ENCODE data around the gene PDE4A. TPM values are rescaled to one million over a fixed set of nuclear protein-coding genes. Genes with fewer than 3 reads are reported as not detected.
"Not testable (repeated sequence)": the region's sequence is repeated elsewhere in the genome, so short reads cannot be mapped to it uniquely, and the experiment has no call there.

Gene PDE4A
- polyA plus RNA-seq (2012; ENCODE audit: insufficient read depth, insufficient read length) = 10.0 TPM

- DNase-seq (ENCODE audit: low read depth, low spot score) = peak; percentile 62
- peak within 1 kb of the TSS; percentile 84 for H3K4me3 ChIP-seq (ENCODE audit: low read length)
Measured at GRCh38 chr19:10420444-10421239, at the start of gene PDE4A. Gene PDE4A (plus strand): TSS chr19:10420538. CDS start chr19:10420765, 227 bp downstream.

- DNase-seq (ENCODE audit: low read depth, low spot score) = no peak
- H3K4me3 ChIP-seq (ENCODE audit: low read length) = no peak overlapping the region
Measured at GRCh38 chr19:10372690-10373089, 47.6 kb upstream of the PDE4A start.

- DNase-seq (ENCODE audit: low read depth, low spot score) = no peak
- no peak overlapping the region for H3K4me3 ChIP-seq (ENCODE audit: low read length)
Measured at GRCh38 chr19:10374931-10375330, 45.4 kb upstream of the PDE4A start.

GRCh38 chr19:10377140-10377640 is 43.1 kb upstream of the PDE4A start:
- DNase-seq (ENCODE audit: low read depth, low spot score); H3K4me3 ChIP-seq (ENCODE audit: low read length): not testable (repeated sequence)

GRCh38 chr19:10378124-10378523 is 42.2 kb upstream of the PDE4A start:
- H3K4me3 ChIP-seq (ENCODE audit: low read length) = no peak overlapping the region
- DNase-seq (ENCODE audit: low read depth, low spot score) = no peak

GRCh38 chr19:10379880-10380312 is 40.4 kb upstream of the PDE4A start:
- no peak for DNase-seq (ENCODE audit: low read depth, low spot score)
- H3K4me3 ChIP-seq (ENCODE audit: low read length) = peak overlapping the region; percentile 96

- DNase-seq (ENCODE audit: low read depth, low spot score) = peak; percentile 98
- H3K4me3 ChIP-seq (ENCODE audit: low read length) = peak within 1 kb of the TSS; percentile 96
Measured at GRCh38 chr19:10380313-10381102, 39.8 kb upstream of the PDE4A start, which contains the start of gene TYK2. Gene TYK2 (minus strand): TSS chr19:10380572. CDS start chr19:10378406, 2,166 bp downstream.

GRCh38 chr19:10383223-10383499 is 37.2 kb upstream of the PDE4A start:
- H3K4me3 ChIP-seq (ENCODE audit: low read length); DNase-seq (ENCODE audit: low read depth, low spot score): not testable (repeated sequence)

GRCh38 chr19:10384580-10384979 is 35.8 kb upstream of the PDE4A start:
- DNase-seq (ENCODE audit: low read depth, low spot score) = no peak
- no peak overlapping the region for H3K4me3 ChIP-seq (ENCODE audit: low read length)

GRCh38 chr19:10388957-10389356 is 31.4 kb upstream of the PDE4A start:
- DNase-seq (ENCODE audit: low read depth, low spot score) = peak; percentile 75
- no peak overlapping the region for H3K4me3 ChIP-seq (ENCODE audit: low read length)

- no peak for DNase-seq (ENCODE audit: low read depth, low spot score)
- no peak overlapping the region for H3K4me3 ChIP-seq (ENCODE audit: low read length)
Measured at GRCh38 chr19:10389863-10390262, 30.5 kb upstream of the PDE4A start.

GRCh38 chr19:10390652-10391286 is 29.6 kb upstream of the PDE4A start:
- peak; percentile 71 for DNase-seq (ENCODE audit: low read depth, low spot score)

GRCh38 chr19:10392120-10392519 is 28.2 kb upstream of the PDE4A start:
- DNase-seq (ENCODE audit: low read depth, low spot score) = no peak
- H3K4me3 ChIP-seq (ENCODE audit: low read length) = no peak overlapping the region

More at GRCh38 chr19:10390652-10391286, 29.6 kb upstream of the PDE4A start:
- H3K4me3 ChIP-seq (ENCODE audit: low read length) = no peak overlapping the region

- H3K4me3 ChIP-seq (ENCODE audit: low read length) = no peak overlapping the region
- no peak for DNase-seq (ENCODE audit: low read depth, low spot score)
Measured at GRCh38 chr19:10393137-10393536, 27.2 kb upstream of the PDE4A start.

GRCh38 chr19:10395003-10395402 is 25.3 kb upstream of the PDE4A start:
- DNase-seq (ENCODE audit: low read depth, low spot score) = no peak
- no peak overlapping the region for H3K4me3 ChIP-seq (ENCODE audit: low read length)

GRCh38 chr19:10395436-10395835 is 24.9 kb upstream of the PDE4A start:
- DNase-seq (ENCODE audit: low read depth, low spot score) = no peak
- no peak overlapping the region for H3K4me3 ChIP-seq (ENCODE audit: low read length)

- H3K4me3 ChIP-seq (ENCODE audit: low read length) = no peak overlapping the region
Measured at GRCh38 chr19:10395917-10396316, 24.4 kb upstream of the PDE4A start.

GRCh38 chr19:10398819-10399218 is 21.5 kb upstream of the PDE4A start:
- H3K4me3 ChIP-seq (ENCODE audit: low read length) = no peak overlapping the region
- no peak for DNase-seq (ENCODE audit: low read depth, low spot score)

More at GRCh38 chr19:10395917-10396316, 24.4 kb upstream of the PDE4A start:
- DNase-seq (ENCODE audit: low read depth, low spot score) = no peak

- DNase-seq (ENCODE audit: low read depth, low spot score); H3K4me3 ChIP-seq (ENCODE audit: low read length): not testable (repeated sequence)
Measured at GRCh38 chr19:10399340-10399739, 21.0 kb upstream of the PDE4A start.
